AG20443 (cell line): Measurements from ENCODE around the gene MEGF6.

Experiments used
- DNase-seq: peaks from one replicate; pipeline ENCODE4 v3.0.0; 2012; ENCODE audit warnings: low spot score, mixed read lengths

MEGF6 gene

DNA sequence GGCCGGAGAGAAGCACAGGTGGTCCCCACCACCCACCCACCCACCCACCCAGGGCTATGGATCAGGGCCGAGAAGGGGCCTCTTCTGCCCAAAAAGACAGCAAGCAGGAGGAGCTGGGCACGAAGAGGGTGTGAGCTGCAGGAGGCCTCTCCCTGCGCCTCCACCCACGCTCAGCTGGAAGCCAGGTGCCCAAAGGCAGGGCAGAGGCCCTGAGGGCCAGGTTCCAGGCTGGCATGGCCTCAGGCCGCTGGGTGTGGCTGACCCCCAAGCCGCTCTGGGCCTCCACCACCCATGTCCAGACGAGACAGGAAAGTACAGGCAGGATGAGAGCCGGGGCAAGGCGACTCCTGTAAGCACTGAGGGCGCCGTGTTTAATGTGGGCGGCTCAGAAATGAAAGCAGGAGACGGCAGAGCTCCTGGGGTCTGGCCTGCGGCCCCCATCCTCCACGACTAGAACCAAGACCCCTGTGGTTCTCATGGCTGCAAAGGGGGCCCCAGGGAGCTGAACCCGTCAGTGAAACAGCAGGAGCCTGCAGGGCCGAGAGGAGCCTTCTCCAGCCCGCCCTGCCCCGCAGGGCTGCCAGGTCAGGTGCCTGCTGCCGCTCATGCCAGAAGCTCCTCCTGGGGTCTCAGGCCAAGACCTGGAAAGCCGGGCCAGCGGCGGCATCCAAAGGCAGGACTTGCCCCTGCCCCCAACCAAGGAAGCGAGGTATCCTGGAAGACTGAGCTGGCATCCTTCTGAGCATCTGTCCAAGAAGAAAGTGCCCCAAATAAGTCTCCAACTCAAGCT is 56.0 kb downstream of the MEGF6 start:
- DNase-seq: no peak

DNA sequence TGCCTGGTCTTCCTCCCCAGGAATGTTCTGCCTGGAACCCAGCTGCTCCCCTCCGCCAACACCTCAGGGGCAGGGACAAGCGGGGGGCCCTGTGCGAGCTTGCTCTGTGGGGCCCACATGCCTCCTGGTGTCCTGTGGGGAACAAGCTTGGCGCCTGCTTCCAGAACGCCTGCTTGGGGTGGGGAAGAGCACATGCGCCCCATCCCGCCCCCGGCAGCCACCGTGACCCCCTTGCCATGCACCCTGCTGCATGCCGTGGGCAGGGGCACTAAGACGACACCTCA is 57.4 kb downstream of the MEGF6 start:
- no peak for DNase-seq

- peak; percentile 70 for DNase-seq
These were observed 58.0 kb downstream of the MEGF6 start for GRCh38 chr1:3553166-3553939.

DNA sequence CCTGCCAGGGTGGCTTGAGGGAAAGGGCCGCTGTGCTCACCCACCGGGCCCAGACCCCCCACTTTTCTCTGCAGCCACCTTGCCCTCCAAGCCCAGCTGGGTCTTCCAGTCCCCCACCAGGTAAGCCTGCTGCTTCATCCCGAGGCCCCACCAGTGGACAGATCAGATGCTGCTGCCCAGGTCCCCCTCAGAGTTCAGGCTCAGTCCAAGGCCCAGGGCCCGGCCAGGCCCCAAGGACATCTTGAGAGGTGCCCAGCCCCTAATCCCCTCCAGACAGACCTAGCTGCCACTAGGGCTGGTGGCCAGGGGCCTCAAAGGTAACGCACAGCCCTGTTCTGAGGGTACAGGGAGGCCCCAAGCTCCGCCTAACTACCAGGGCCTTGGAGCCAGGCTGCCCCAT is 58.6 kb downstream of the MEGF6 start:
- DNase-seq: no peak

DNA sequence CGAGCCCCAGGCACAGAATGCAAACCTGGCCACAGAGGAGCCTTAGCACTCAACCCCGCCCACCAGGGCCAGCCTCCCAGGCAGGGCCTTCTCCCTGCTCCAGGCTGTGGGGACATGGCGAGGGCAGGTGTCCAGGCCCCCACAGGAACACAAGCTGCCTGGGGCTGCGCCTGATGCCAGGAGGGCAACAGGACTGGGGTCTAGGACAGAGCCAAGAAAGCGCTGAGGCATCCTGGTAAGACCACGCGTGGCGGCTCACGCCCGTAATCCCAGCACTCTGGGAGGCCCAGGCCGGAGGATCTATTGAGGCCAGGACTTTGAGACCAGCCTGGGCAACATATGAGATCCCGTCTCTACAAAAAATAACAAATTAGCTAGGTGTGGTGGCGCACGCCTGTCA is 59.1 kb downstream of the MEGF6 start:
- DNase-seq: no peak

- DNase-seq: no peak
These were observed 59.6 kb downstream of the MEGF6 start for GRCh38 chr1:3551711-3552110.

DNA sequence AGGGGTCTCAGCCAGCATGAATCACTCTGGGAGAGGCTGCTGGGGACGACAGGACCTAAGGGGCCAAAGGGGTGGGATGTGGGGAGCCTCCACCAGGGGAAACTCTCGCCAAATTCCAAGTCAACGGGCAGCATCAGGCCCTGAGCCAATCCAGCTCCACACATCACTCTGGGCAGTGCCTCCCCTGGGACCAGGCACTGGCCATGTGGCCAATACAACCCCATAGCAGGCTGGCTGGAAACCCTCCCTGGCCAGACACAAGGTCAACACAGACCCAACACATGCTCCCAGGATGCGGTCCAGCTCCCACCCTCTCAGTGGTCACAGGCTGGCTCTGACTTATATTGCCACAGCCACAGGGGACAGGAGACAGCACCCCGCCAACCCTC is 60.0 kb downstream of the MEGF6 start:
- no peak for DNase-seq

GRCh38 chr1:3550511-3551289 is 60.6 kb downstream of the MEGF6 start:
- no peak for DNase-seq

DNA sequence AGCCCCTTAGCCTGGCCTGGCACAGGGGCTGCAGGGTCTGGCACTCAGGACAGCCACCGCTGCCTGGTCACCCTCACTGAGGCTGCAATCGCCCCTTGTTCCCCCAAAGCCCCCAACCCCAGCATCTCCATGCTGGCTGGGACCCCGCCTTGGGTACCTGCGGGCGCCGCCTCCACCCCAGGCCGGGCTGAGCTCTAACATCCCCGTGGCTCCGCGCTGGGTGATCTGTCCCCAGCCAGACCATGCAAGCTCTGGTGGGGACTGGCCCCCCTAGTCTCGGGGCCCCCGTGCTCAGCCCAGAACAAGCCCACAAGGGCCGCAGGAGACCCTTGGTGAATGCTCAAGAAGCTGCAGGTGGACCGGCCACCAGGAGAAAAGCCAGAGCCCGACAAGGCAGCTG is 62.4 kb downstream of the MEGF6 start:
- DNase-seq: no peak

DNA sequence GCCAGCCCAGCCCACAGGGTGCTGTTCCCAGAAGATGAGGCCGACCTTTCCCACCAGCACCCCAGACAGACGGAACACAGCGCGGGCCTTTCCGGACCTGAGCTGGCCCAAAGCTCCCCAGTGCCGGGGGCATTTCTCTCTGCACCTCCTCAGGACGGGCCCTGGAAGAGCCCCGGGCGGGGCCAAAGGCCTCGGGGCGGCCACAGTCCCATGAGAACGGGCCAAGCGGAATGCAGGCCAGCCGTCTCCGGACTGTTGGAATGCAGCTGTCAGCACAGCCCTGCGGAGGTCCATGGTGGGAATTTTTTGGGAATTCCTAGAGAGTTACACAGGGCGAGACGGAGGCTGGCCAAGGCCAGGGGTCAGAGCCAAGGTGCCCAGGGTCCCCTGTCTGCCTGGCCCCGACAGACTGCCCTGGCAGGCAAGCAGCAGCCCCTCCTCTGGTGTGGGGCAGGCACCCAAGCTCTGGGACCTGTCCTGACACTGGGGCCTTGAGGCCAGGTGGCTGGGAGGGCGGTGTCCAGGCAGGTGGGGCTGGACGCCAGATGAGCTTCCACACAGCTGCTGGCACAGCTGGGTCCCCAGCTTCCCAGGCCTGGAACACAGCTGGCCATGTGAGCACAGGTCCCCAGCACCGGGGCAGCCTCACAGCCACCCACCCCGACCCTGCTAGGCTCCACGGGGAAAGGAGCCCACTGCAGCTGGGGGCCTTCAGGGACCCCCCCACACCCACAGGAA is 63.0 kb downstream of the MEGF6 start:
- peak; percentile 88 for DNase-seq

- no peak for DNase-seq
These were observed 64.0 kb downstream of the MEGF6 start for GRCh38 chr1:3547055-3548005.

GRCh38 chr1:3546048-3546384 is 65.3 kb downstream of the MEGF6 start:
- no peak for DNase-seq

DNA sequence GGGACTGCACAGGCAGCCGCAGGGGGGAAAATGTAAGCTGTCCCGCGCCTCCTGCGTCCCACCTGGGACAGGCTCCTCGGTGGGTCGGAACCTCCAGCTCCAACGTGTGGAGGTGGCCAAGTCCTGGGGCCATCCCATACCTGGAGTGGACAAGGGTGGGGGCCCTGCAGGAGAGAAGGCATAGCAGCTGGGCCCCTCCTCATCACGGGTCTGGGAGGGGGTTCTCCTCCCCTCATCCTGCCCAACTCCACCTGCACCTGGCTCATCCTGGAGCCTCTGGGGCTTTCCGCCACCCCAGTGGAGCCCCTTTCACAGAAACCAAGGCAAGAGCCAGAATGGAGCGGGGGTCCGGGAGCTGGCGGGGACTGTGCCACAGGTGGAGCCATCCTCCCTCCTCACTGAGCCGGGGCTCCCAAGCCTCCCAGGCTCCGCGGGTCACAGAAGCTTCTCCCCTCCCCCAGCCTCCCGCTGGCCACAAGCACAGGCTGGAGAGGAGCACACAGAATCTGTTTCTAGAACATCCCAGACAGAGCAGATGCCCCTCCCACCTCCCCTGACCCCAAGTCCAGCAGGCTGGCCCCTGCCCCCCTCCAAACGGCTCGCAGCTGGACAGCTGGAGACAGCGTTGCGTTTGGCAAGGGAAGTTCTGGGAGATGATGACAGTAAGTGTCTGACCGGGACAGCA is 65.8 kb downstream of the MEGF6 start:
- peak; percentile 63 for DNase-seq

GRCh38 chr1:3544040-3544977 is 67.0 kb downstream of the MEGF6 start:
- no peak for DNase-seq

DNA sequence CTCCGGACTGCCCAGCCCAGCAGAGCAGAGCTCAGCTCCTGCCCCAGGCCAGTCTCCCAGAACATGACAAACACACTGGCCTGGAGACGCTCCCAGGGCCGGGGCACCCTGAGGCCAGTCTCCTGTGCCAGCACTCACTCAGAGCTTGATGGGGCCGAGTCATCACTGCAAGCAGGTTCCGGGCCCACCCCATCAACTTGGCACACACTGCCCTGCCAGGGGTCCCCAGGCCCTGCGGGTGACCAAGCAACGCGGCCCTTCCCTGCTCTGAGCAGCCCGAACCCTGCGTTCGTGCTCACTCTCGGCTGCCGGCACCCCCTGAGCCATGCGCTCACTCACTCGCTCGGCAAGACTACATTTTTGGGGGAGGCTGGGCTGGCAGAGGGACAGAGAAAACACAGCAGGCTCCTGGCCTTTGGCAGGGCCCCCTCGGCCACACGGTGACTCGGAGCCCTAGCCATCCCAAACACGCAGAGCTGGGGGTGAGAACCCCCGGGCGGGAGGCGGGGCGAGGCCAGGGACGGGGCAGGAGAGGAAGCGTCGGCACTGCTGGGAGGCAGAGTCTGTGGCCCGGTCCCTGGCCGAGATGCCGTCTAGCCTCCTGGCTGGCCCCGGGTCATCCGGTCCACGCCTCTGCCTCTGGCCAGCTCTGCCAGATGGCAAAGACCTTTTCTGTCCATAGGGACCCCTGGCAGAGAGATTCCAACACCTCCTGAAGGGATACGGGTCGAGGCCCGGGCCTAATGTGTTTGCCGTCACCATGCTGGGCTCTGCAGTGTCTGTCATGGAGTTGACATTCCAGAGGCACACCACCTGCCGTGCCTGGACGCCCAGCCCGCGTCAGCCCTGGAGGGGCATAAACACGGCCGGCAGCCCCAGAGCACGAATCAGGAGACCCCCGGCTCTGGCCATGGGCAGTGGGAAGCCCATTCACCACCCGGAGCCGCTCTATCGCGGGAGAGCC is 68.0 kb downstream of the MEGF6 start:
- peak; percentile 97 for DNase-seq

DNA sequence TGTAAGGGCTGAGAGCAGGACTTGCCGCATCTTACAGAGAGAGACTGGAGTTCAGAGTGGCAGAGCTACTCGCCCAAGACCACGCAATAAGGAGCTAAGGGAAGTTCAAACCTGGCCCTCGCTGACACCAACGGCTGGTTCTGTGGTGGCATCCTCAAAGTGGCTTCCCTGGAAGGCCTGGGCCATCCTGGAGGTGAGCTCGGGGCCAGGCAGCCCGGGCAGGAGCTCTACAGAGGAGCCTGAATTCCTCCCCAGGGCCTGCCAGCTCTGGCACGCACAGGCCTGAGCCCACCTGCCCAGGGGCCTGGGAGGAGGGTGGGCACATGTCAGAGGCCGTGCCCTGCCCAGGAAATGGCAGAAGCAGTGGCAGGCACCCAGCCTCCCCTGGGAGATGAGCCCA is 68.6 kb downstream of the MEGF6 start:
- DNase-seq: no peak

- no peak for DNase-seq
These were observed 69.4 kb downstream of the MEGF6 start for GRCh38 chr1:3541936-3542335.

DNA sequence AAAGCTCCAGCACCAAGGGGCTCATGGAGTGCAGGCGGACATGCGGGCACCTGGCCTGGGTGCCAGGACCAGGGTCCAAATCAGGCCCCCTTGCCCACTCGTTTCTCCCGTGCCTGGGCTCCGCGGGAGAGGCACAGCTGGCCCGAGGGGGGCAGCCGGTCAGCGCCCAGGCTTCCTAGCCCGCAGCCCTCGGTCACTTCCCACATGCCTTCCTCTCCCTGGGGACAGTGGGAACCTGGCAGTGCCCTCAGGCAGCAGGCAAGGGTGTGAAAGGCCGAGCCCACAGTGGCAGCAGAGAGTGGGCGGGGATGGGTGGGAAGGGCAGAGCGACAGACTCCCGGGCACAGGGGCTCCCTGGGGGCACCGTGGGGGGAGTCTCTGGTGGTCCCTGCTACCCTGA is 69.8 kb downstream of the MEGF6 start:
- no peak for DNase-seq
